Nephron (organoid): Measurements from ENCODE around the gene GUCY2C.

ENCODE experiments used
- H3K27ac Mint-ChIP-seq, 3 experiments: 2 replicates each; pipeline ENCODE4 v1.8.0; 2020; ENCODE audit warnings: mixed read lengths in 3 of 3, mild to moderate bottlenecking in 2 of 3, moderate library complexity in 1 of 3
- H3K27me3 Mint-ChIP-seq: 2 replicates; pipeline ENCODE4 v1.8.0; 2021; ENCODE audit warnings: low read depth, mild to moderate bottlenecking, moderate library complexity, mixed read lengths
- H3K36me3 Mint-ChIP-seq: 2 replicates; pipeline ENCODE4 v1.8.0; 2020; ENCODE audit warnings: low read depth, mixed read lengths
- H3K4me1 Mint-ChIP-seq: 2 replicates; pipeline ENCODE4 v1.8.0; 2020; ENCODE audit warnings: mixed read lengths
- H3K4me3 Mint-ChIP-seq, 3 experiments: 2 replicates each; pipeline ENCODE4 v1.8.0; 2020; ENCODE audit warnings: mild to moderate bottlenecking in 3 of 3, mixed read lengths in 3 of 3, moderate library complexity in 2 of 3
- H3K9me3 Mint-ChIP-seq: 2 replicates; pipeline ENCODE4 v1.8.0; 2020; ENCODE audit warnings: mixed read lengths
- CTCF ChIP-seq, 3 experiments: fragments of 200-600 bp; sonication (generic); IDR thresholded peaks; one replicate each; pipeline ENCODE4 v1.5.0; 2021; ENCODE audit warnings: antibody characterized with exemption in 3 of 3; ENCODE audit not compliant: unreplicated experiment in 3 of 3

The GUCY2C gene

GRCh38 chr12:14575585-14575984 lies 120.8 kb downstream of the GUCY2C start:
- TF ChIP-seq CTCF (IDR thresholded peaks at IDR 0.05; ENCODE audit: unreplicated experiment in 3 of 3) = no peak
- Mint-ChIP-seq H3K27me3 (no peaks in the 10 kb centered on the region), H3K4me1 (peaks cover 7% of the 10 kb centered on the region), H3K9me3 (no peaks in the 10 kb centered on the region), H3K36me3 (no peaks in the 10 kb centered on the region), H3K4me3 (no peak overlapping the region), H3K27ac (no peak overlapping the region)

- H3K36me3 Mint-ChIP-seq = no peaks in the 10 kb centered on the region
- no peak overlapping the region for H3K4me3 Mint-ChIP-seq
- H3K9me3 Mint-ChIP-seq = no peaks in the 10 kb centered on the region
- H3K27ac Mint-ChIP-seq = no peak overlapping the region
- H3K4me1 Mint-ChIP-seq = peaks cover 10% of the 10 kb centered on the region
- no peak for TF ChIP-seq CTCF (IDR thresholded peaks at IDR 0.05; ENCODE audit: unreplicated experiment in 3 of 3)
- no peaks in the 10 kb centered on the region for H3K27me3 Mint-ChIP-seq
These were observed 123.3 kb downstream of the GUCY2C start for GRCh38 chr12:14573118-14573517.

GRCh38 chr12:14572401-14572800 lies 124.0 kb downstream of the GUCY2C start:
- no peak overlapping the region for H3K4me3 Mint-ChIP-seq
- no peaks in the 10 kb centered on the region for H3K9me3 Mint-ChIP-seq
- H3K36me3 Mint-ChIP-seq = no peaks in the 10 kb centered on the region
- TF ChIP-seq CTCF (IDR thresholded peaks at IDR 0.05; ENCODE audit: unreplicated experiment in 3 of 3) = no peak
- H3K4me1 Mint-ChIP-seq = peaks cover 13% of the 10 kb centered on the region
- H3K27me3 Mint-ChIP-seq = no peaks in the 10 kb centered on the region
- H3K27ac Mint-ChIP-seq = no peak overlapping the region

GRCh38 chr12:14571779-14572178 lies 124.6 kb downstream of the GUCY2C start:
- H3K4me1 Mint-ChIP-seq = peaks cover 13% of the 10 kb centered on the region
- no peaks in the 10 kb centered on the region for H3K9me3 Mint-ChIP-seq
- no peak overlapping the region for H3K4me3 Mint-ChIP-seq
- peaks cover 1% of the 10 kb centered on the region for H3K27me3 Mint-ChIP-seq
- H3K36me3 Mint-ChIP-seq = no peaks in the 10 kb centered on the region
- no peak for TF ChIP-seq CTCF (IDR thresholded peaks at IDR 0.05; ENCODE audit: unreplicated experiment in 3 of 3)
- H3K27ac Mint-ChIP-seq = no peak overlapping the region

- Mint-ChIP-seq H3K27ac (no peak overlapping the region), H3K4me1 (peaks cover 6% of the 10 kb centered on the region), H3K4me3 (peak overlapping the region in 1 of 3 experiments; percentile 45), H3K9me3 (no peaks in the 10 kb centered on the region), H3K36me3 (no peaks in the 10 kb centered on the region), H3K27me3 (peaks cover 3% of the 10 kb centered on the region)
- no peak for TF ChIP-seq CTCF (IDR thresholded peaks at IDR 0.05; ENCODE audit: unreplicated experiment in 3 of 3)
These were observed 126.2 kb downstream of the GUCY2C start for GRCh38 chr12:14570231-14570630.

GRCh38 chr12:14567351-14568162 lies 128.8 kb downstream of the GUCY2C start, which contains the start of gene PLBD1:
Gene PLBD1, minus strand, starts transcription at chr12:14567883. Its CDS starts 187 bp downstream, at chr12:14567696.
- Mint-ChIP-seq H3K4me3 (peak within 1 kb of the TSS; percentile 71 to 86 (median 81)), H3K9me3 (no peaks in the 10 kb centered on the region), H3K27me3 (peaks cover 3% of the 10 kb centered on the region), H3K4me1 (peaks cover 6% of the 10 kb centered on the region), H3K36me3 (no peaks in the 10 kb centered on the region), H3K27ac (peak within 1 kb of the TSS; percentile 39 to 73 (median 69))
- TF ChIP-seq CTCF (IDR thresholded peaks at IDR 0.05; ENCODE audit: unreplicated experiment in 3 of 3) = no peak
